Activated B cell treated with CpG ODN at 0.5 μM for 24 hours (primary cell): ENCODE measurements around the gene TTC9C. TPM values are rescaled to one million over a fixed set of nuclear protein-coding genes. Genes with fewer than 3 reads are reported as not detected.
"Not testable (repeated sequence)": the region's sequence is repeated elsewhere in the genome, so short reads cannot be mapped to it uniquely, and the experiment has no call there.

Experiments
- ATAC-seq: fragments of 200-7000 bp; cut with Tn5 transposase; one replicate; pipeline ENCODE4 v1.10.0; 2021; ENCODE audit warnings: low read depth, mild to moderate bottlenecking, moderate library complexity
- CTCF ChIA-PET: fragments of 350-600 bp; sonication (Branson Sonifier 250); formaldehyde crosslinking; loops from one replicate; lab custom pipeline; 2021; ENCODE audit warnings: antibody characterized with exemption; lab: Charles Lee
- POLR2A ChIA-PET: fragments of 350-600 bp; sonication (Branson Sonifier 250); formaldehyde crosslinking; loops from one replicate; lab custom pipeline; 2021; ENCODE audit warnings: antibody characterized with exemption; lab: Charles Lee
- DNase-seq: peaks from one replicate; pipeline ENCODE4 v3.0.0; 2022
- H3K27ac Mint-ChIP-seq: one replicate; pipeline ENCODE4 v1.8.0; 2020; ENCODE audit warnings: mixed read lengths
- H3K27me3 Mint-ChIP-seq: one replicate; pipeline ENCODE4 v1.8.0; 2021; ENCODE audit warnings: mixed read lengths
- H3K36me3 Mint-ChIP-seq: one replicate; pipeline ENCODE4 v1.8.0; 2021; ENCODE audit warnings: low read depth, mixed read lengths
- H3K4me1 Mint-ChIP-seq: one replicate; pipeline ENCODE4 v1.8.0; 2021; ENCODE audit warnings: mixed read lengths
- H3K4me3 Mint-ChIP-seq: one replicate; pipeline ENCODE4 v1.8.0; 2020; ENCODE audit warnings: mild to moderate bottlenecking, mixed read lengths
- H3K9me3 Mint-ChIP-seq: one replicate; pipeline ENCODE4 v1.8.0; 2020; ENCODE audit warnings: mixed read lengths
- CTCF ChIP-seq: fragments of 200-600 bp; IDR thresholded peaks from one replicate; pipeline ENCODE4 v1.8.0; 2022; ENCODE audit warnings: antibody characterized with exemption, mild to moderate bottlenecking
- intact Hi-C: fragments of 100-400 bp; cut with micrococcal nuclease; formaldehyde crosslinking; loops from one replicate; pipeline ENCODE4 v1.15.1; 2024
- total RNA-seq: library from RNA; stranded (reverse); gene quantifications from 2 replicates; pipeline ENCODE4 v1.2.3, GENCODE V29; 2022

The TTC9C gene
- total RNA-seq, 1 donor from 2014 or later: 44.0 TPM

- POLR2A ChIA-PET: interaction anchor here (0.6 to 5.1 kb wide), 60 partner anchors 8 to 1558 kb away, joined by 3 to 193 read pairs (median 5); partner anchors contain the start of genes B3GAT3, BSCL2, C11orf98 and CSKMT
- Mint-ChIP-seq H3K27ac (peak within 1 kb of the TSS; percentile 99), H3K9me3 (no peaks in the 10 kb centered on the region), H3K36me3 (peaks cover 25% of the 10 kb centered on the region), H3K27me3 (no peaks in the 10 kb centered on the region), H3K4me3 (peak within 1 kb of the TSS; percentile 97), H3K4me1 (peaks cover 22% of the 10 kb centered on the region)
- no peak for TF ChIP-seq CTCF
- CTCF ChIA-PET: interaction anchor here (1.2 to 2.4 kb wide), 7 partner anchors 18 to 127 kb away, joined by 3 to 13 read pairs (median 4); partner anchors contain the start of genes HNRNPUL2 and SLC3A2
- DNase-seq (peak; percentile 91), ATAC-seq (peak; percentile 93)
- intact Hi-C loops: loop anchor here (1.0 to 5.0 kb wide), 7 partner anchors 7 to 632 kb away; partner anchors contain the start of genes EEF1G, INCENP, POLR2G and TAF6L
Observed at GRCh38 chr11:62753736-62754603, 25.7 kb downstream of the TTC9C start, which contains the start of gene ZBTB3. TSS of gene ZBTB3 (minus strand) at chr11:62754160. CDS start at chr11:62753664, 496 bp downstream.

- intact Hi-C loops: no loop called here
- no peak for TF ChIP-seq CTCF
- no peak for DNase-seq
- ChIA-PET CTCF (interaction anchor here (2.0 to 2.1 kb wide), 2 partner anchors 17 to 31 kb away, joined by 7 to 13 read pairs; no protein-coding TSS in a partner anchor), POLR2A (interaction anchor here (0.8 to 5.1 kb wide), 12 partner anchors 14 to 164 kb away, joined by 3 to 193 read pairs (median 40); partner anchors contain the start of genes BSCL2, C11orf98, CSKMT and GANAB)
- ATAC-seq: no peak
- peak overlapping the region; percentile 51 for H3K4me3 Mint-ChIP-seq
- peaks cover 18% of the 10 kb centered on the region for H3K36me3 Mint-ChIP-seq
- no peaks in the 10 kb centered on the region for H3K9me3 Mint-ChIP-seq
- peak overlapping the region; percentile 4 for H3K27ac Mint-ChIP-seq
- no peaks in the 10 kb centered on the region for H3K27me3 Mint-ChIP-seq
- peaks cover 19% of the 10 kb centered on the region for H3K4me1 Mint-ChIP-seq
Observed at GRCh38 chr11:62755086-62755615, 26.9 kb downstream of the TTC9C start.

- intact Hi-C loops: no loop called here
- POLR2A ChIA-PET: interaction anchor here (1.2 to 1.6 kb wide), 4 partner anchors 19 to 166 kb away, joined by 3 to 6 read pairs (median 4); partner anchors contain the start of gene TUT1
- H3K9me3 Mint-ChIP-seq: no peaks in the 10 kb centered on the region
- H3K4me3 Mint-ChIP-seq: no peak overlapping the region
- peaks cover 21% of the 10 kb centered on the region for H3K36me3 Mint-ChIP-seq
- H3K4me1 Mint-ChIP-seq: peaks cover 29% of the 10 kb centered on the region
- no peak overlapping the region for H3K27ac Mint-ChIP-seq
- CTCF ChIA-PET: no interaction called here
- DNase-seq: no peak
- no peak for ATAC-seq
- H3K27me3 Mint-ChIP-seq: no peaks in the 10 kb centered on the region
- no peak for TF ChIP-seq CTCF
Observed at GRCh38 chr11:62757846-62758788, 29.8 kb downstream of the TTC9C start.

GRCh38 chr11:62760867-62761227 is 32.6 kb downstream of the TTC9C start:
- Mint-ChIP-seq H3K4me3 (peak overlapping the region; percentile 97), H3K27ac (peak overlapping the region; percentile 94), H3K4me1 (peaks cover 17% of the 10 kb centered on the region), H3K36me3 (peaks cover 22% of the 10 kb centered on the region)
- not testable (repeated sequence) for DNase-seq, ATAC-seq, H3K9me3 Mint-ChIP-seq, H3K27me3 Mint-ChIP-seq
- intact Hi-C loops: loop anchor here (1.0 to 10.0 kb wide), 7 partner anchors 8 to 336 kb away; partner anchors contain the start of genes NXF1, TAF6L, TMEM179B and TUT1
- POLR2A ChIA-PET: interaction anchor here (0.7 to 4.3 kb wide), 26 partner anchors 7 to 1331 kb away, joined by 3 to 78 read pairs (median 6); partner anchors contain the start of genes B3GAT3, BSCL2, C11orf98 and CPSF7
- CTCF ChIA-PET: interaction anchor here (2.7 kb wide), 1 partner anchor 25 kb away, joined by 21 read pairs; no protein-coding TSS in a partner anchor
